ENCODE results near the gene PTPN21. TPM values are rescaled to one million over a fixed set of nuclear protein-coding genes. Genes with fewer than 3 reads are reported as not detected.

The PTPN21 gene
- total and polyA plus RNA-seq, 2 donors (not counting 3 experiments of a cell fraction or from before 2014, with no cell fraction given): 9.2 to 16.1 TPM

- no peak overlapping the region for H3K27ac ChIP-seq (ENCODE audit: insufficient read depth, low read depth, low read length)
- no peak overlapping the region for H2AFZ ChIP-seq (ENCODE audit: low read depth, low read length)
- CTCF ChIA-PET: interaction anchor here (1.2 kb wide), 1 partner anchor 135 kb away, joined by 3 read pairs; no protein-coding TSS in a partner anchor
- dilution Hi-C loops (cut with MboI; ENCODE audit: extremely low pct_ligation_motif_present, low sequenced_read_pairs): no loop called here
- no peaks in the 10 kb centered on the region for H3K9me1 ChIP-seq (replicated peaks; ENCODE audit: control insufficient read depth, extremely low read depth, insufficient read depth, low read length)
- BruUV-seq (replicated peaks): no TSS peak
- no peaks in the 10 kb centered on the region for H4K20me1 ChIP-seq (replicated peaks; ENCODE audit: control insufficient read depth, extremely low read depth, insufficient read depth, low read length)
- FAIRE-seq: no peak
- TF ChIP-seq FOS (IDR thresholded peaks at IDR 0.05; ENCODE audit: borderline replicate concordance, insufficient read depth, low read length) (no peak), POLR2AphosphoS5 (IDR thresholded peaks at IDR 0.05; ENCODE audit: insufficient read depth, low read depth, low read length) (no peak), GATA2 (IDR thresholded peaks at IDR 0.05; ENCODE audit: insufficient read depth, insufficient read length, low read depth, low read length) (no peak), MYC (IDR thresholded peaks at IDR 0.05; ENCODE audit: low read depth, low read length) (no peak), POLR2A (IDR thresholded peaks at IDR 0.05; ENCODE audit: low read depth, low read length) (no peak), MAX (IDR thresholded peaks at IDR 0.05; ENCODE audit: insufficient read depth, insufficient read length) (no peak), CTCF (IDR thresholded peaks at IDR 0.05; ENCODE audit: extremely low read depth in 1 of 2, insufficient read depth in 1 of 2, low read depth in 1 of 2, low read length in 2 of 2) (no peak), JUN (IDR thresholded peaks at IDR 0.05; ENCODE audit: borderline replicate concordance, insufficient read depth, insufficient read length, low read depth) (no peak), EZH2 (IDR thresholded peaks at IDR 0.05; ENCODE audit: borderline replicate concordance, low read depth, low read length, severe bottlenecking) (no peak)
- intact Hi-C loops (cut with micrococcal nuclease): no loop called here
- no peaks in the 10 kb centered on the region for H3K4me1 ChIP-seq (ENCODE audit: control insufficient read depth, extremely low read depth, insufficient read depth, low read length)
- H3K9me3 ChIP-seq (replicated peaks; ENCODE audit: control insufficient read depth, insufficient read depth, low read length): no peaks in the 10 kb centered on the region
- H3K4me3 ChIP-seq (replicated peaks in 1 of 3; ENCODE audit: insufficient read depth in 1 of 3, low read depth in 1 of 3, low read length in 3 of 3): no peak overlapping the region
- no peak overlapping the region for H3K4me2 ChIP-seq (ENCODE audit: insufficient read depth, low read length)
- H3K79me2 ChIP-seq (ENCODE audit: control insufficient read depth, insufficient read depth, low read length): no peaks in the 10 kb centered on the region
- no peak for DNase-seq (ENCODE audit: low read depth, low spot score)
- no peaks in the 10 kb centered on the region for H3K27me3 ChIP-seq (ENCODE audit: control insufficient read depth in 2 of 2, insufficient read depth in 2 of 2, low read length in 2 of 2)
- no peaks in the 10 kb centered on the region for H3K36me3 ChIP-seq (ENCODE audit: control insufficient read depth in 2 of 2, extremely low read depth in 1 of 2, insufficient read depth in 2 of 2, low read length in 2 of 2)
- POLR2A ChIA-PET: no interaction called here
- no peak overlapping the region for H3K9ac ChIP-seq (replicated peaks; ENCODE audit: extremely low read depth, insufficient read depth, low read length)
These were observed 130.2 kb downstream of the PTPN21 start for GRCh38 chr14:88424573-88424972.

Data from endothelial cell of umbilical vein (primary cell).